ENCODE data around the gene BEAN1.
"Not testable (repeated sequence)": the region's sequence is repeated elsewhere in the genome, so short reads cannot be mapped to it uniquely, and the experiment has no call there.

BEAN1 gene

GRCh38 chr16:66487580-66488275 lies 60.6 kb downstream of the BEAN1 start:
- Mint-ChIP-seq H3K9me3 (no peaks in the 10 kb centered on the region), H3K4me1 (peaks cover 39% of the 10 kb centered on the region), H3K27ac (peak overlapping the region in 1 of 2 donors; percentile 55), H3K27me3 (peaks cover 7% of the 10 kb centered on the region), H3K4me3 (no peak overlapping the region)
- ATAC-seq (no peak), DNase-seq (no peak)

GRCh38 chr16:66488505-66488904 lies 61.4 kb downstream of the BEAN1 start:
- H3K4me3 Mint-ChIP-seq = no peak overlapping the region
- H3K27ac Mint-ChIP-seq = peak overlapping the region; percentile 52 to 55
- peaks cover 31% of the 10 kb centered on the region for H3K4me1 Mint-ChIP-seq
- H3K27me3 Mint-ChIP-seq = peaks cover 7% of the 10 kb centered on the region
- ATAC-seq = no peak
- no peaks in the 10 kb centered on the region for H3K9me3 Mint-ChIP-seq
- DNase-seq = no peak

- ATAC-seq (no peak), DNase-seq (no peak)
- peaks cover 23% of the 10 kb centered on the region for H3K4me1 Mint-ChIP-seq
These were observed 62.3 kb downstream of the BEAN1 start for GRCh38 chr16:66489385-66489784.

GRCh38 chr16:66489818-66490217 lies 62.7 kb downstream of the BEAN1 start:
- no peak for ATAC-seq
- Mint-ChIP-seq H3K27ac (no peak overlapping the region), H3K9me3 (no peaks in the 10 kb centered on the region), H3K4me3 (no peak overlapping the region), H3K4me1 (peaks cover 21% of the 10 kb centered on the region), H3K27me3 (peaks cover 7% of the 10 kb centered on the region)
- no peak for DNase-seq

More at GRCh38 chr16:66489385-66489784, 62.3 kb downstream of the BEAN1 start:
- no peaks in the 10 kb centered on the region for H3K9me3 Mint-ChIP-seq
- no peak overlapping the region for H3K4me3 Mint-ChIP-seq
- no peak overlapping the region for H3K27ac Mint-ChIP-seq
- peaks cover 7% of the 10 kb centered on the region for H3K27me3 Mint-ChIP-seq

GRCh38 chr16:66490774-66491715 lies 64.0 kb downstream of the BEAN1 start:
- ATAC-seq (peak; percentile 33), DNase-seq (no peak)
- Mint-ChIP-seq H3K27me3 (no peaks in the 10 kb centered on the region), H3K9me3 (no peaks in the 10 kb centered on the region), H3K4me3 (no peak overlapping the region), H3K27ac (no peak overlapping the region), H3K4me1 (peaks cover 14% of the 10 kb centered on the region)

- ATAC-seq (no peak), DNase-seq (no peak)
- Mint-ChIP-seq H3K4me3 (no peak overlapping the region), H3K27ac (no peak overlapping the region), H3K9me3 (no peaks in the 10 kb centered on the region), H3K27me3 (no peaks in the 10 kb centered on the region), H3K4me1 (peaks cover 14% of the 10 kb centered on the region)
These were observed 64.6 kb downstream of the BEAN1 start for GRCh38 chr16:66491716-66492064.

GRCh38 chr16:66493490-66494401 lies 66.7 kb downstream of the BEAN1 start:
- no peak for ATAC-seq
- no peak for DNase-seq
- Mint-ChIP-seq H3K4me3 (no peak overlapping the region), H3K27me3 (no peaks in the 10 kb centered on the region), H3K9me3 (no peaks in the 10 kb centered on the region), H3K4me1 (peaks cover 14% of the 10 kb centered on the region), H3K27ac (no peak overlapping the region)

- DNase-seq (no peak), ATAC-seq (no peak)
- H3K9me3 Mint-ChIP-seq = no peaks in the 10 kb centered on the region
- peaks cover 14% of the 10 kb centered on the region for H3K4me1 Mint-ChIP-seq
- H3K4me3 Mint-ChIP-seq = no peak overlapping the region
- no peak overlapping the region for H3K27ac Mint-ChIP-seq
- no peaks in the 10 kb centered on the region for H3K27me3 Mint-ChIP-seq
These were observed 67.8 kb downstream of the BEAN1 start for GRCh38 chr16:66494916-66495315.

- H3K27ac Mint-ChIP-seq = no peak overlapping the region
- no peaks in the 10 kb centered on the region for H3K9me3 Mint-ChIP-seq
- no peak overlapping the region for H3K4me3 Mint-ChIP-seq
- ATAC-seq = no peak
- H3K27me3 Mint-ChIP-seq = no peaks in the 10 kb centered on the region
- DNase-seq = no peak
- peaks cover 14% of the 10 kb centered on the region for H3K4me1 Mint-ChIP-seq
These were observed 68.3 kb downstream of the BEAN1 start for GRCh38 chr16:66495440-66495839.

- not testable (repeated sequence) for H3K9me3 Mint-ChIP-seq, ATAC-seq, H3K4me3 Mint-ChIP-seq, DNase-seq, H3K4me1 Mint-ChIP-seq, H3K27ac Mint-ChIP-seq, H3K27me3 Mint-ChIP-seq
These were observed 69.1 kb downstream of the BEAN1 start for GRCh38 chr16:66496226-66496625.

GRCh38 chr16:66497921-66498320 lies 70.8 kb downstream of the BEAN1 start:
- ATAC-seq, DNase-seq, H3K27me3 Mint-ChIP-seq, H3K4me1 Mint-ChIP-seq, H3K4me3 Mint-ChIP-seq, H3K27ac Mint-ChIP-seq, H3K9me3 Mint-ChIP-seq: not testable (repeated sequence)

GRCh38 chr16:66501563-66501962 lies 74.5 kb downstream of the BEAN1 start:
- H3K27me3 Mint-ChIP-seq, ATAC-seq, H3K4me1 Mint-ChIP-seq, DNase-seq, H3K27ac Mint-ChIP-seq, H3K4me3 Mint-ChIP-seq, H3K9me3 Mint-ChIP-seq: not testable (repeated sequence)

- no peak for ATAC-seq
- Mint-ChIP-seq H3K9me3 (no peaks in the 10 kb centered on the region), H3K27me3 (no peaks in the 10 kb centered on the region), H3K4me1 (peaks cover 5% of the 10 kb centered on the region), H3K4me3 (no peak overlapping the region), H3K27ac (no peak overlapping the region)
- DNase-seq = no peak
These were observed 75.2 kb downstream of the BEAN1 start for GRCh38 chr16:66502020-66502913.

- ATAC-seq = no peak
- Mint-ChIP-seq H3K27me3 (no peaks in the 10 kb centered on the region), H3K9me3 (no peaks in the 10 kb centered on the region), H3K4me3 (no peak overlapping the region), H3K27ac (no peak overlapping the region), H3K4me1 (peaks cover 6% of the 10 kb centered on the region)
- no peak for DNase-seq
These were observed 75.9 kb downstream of the BEAN1 start for GRCh38 chr16:66503030-66503429.

- Mint-ChIP-seq H3K4me1 (peaks cover 12% of the 10 kb centered on the region), H3K4me3 (no peak overlapping the region), H3K9me3 (no peaks in the 10 kb centered on the region), H3K27me3 (no peaks in the 10 kb centered on the region), H3K27ac (no peak overlapping the region)
- DNase-seq = no peak
- ATAC-seq = no peak
These were observed 76.5 kb downstream of the BEAN1 start for GRCh38 chr16:66503612-66504011.

All from stimulated activated naive CD8-positive, alpha-beta T cell treated with anti-CD3 and anti-CD28 coated beads, Interleukin-15, amount 100 ng/mL, for 72 hours (primary cell).